Endothelial cell (in vitro differentiated cells): Measurements from ENCODE around the gene WDR44. TPM values are rescaled to one million over a fixed set of nuclear protein-coding genes. Genes with fewer than 3 reads are reported as not detected.
"Not testable (repeated sequence)": the region's sequence is repeated elsewhere in the genome, so short reads cannot be mapped to it uniquely, and the experiment has no call there.

Experiments
- DNase-seq: peaks from one replicate; pipeline ENCODE4 v3.0.0; 2021; ENCODE audit warnings: low spot score
- H3K27ac Mint-ChIP-seq: one replicate; pipeline ENCODE4 v1.8.0; 2021; ENCODE audit warnings: mixed read lengths, inconsistent platforms; ENCODE audit not compliant: unreplicated experiment
- H3K27me3 Mint-ChIP-seq: one replicate; pipeline ENCODE4 v1.8.0; 2021; ENCODE audit warnings: mild to moderate bottlenecking, moderate library complexity, mixed read lengths, inconsistent platforms; ENCODE audit not compliant: unreplicated experiment
- H3K36me3 Mint-ChIP-seq: one replicate; pipeline ENCODE4 v1.8.0; 2021; ENCODE audit warnings: mild to moderate bottlenecking, low read depth, mixed read lengths, inconsistent platforms; ENCODE audit not compliant: unreplicated experiment
- H3K4me1 Mint-ChIP-seq: one replicate; pipeline ENCODE4 v1.8.0; 2021; ENCODE audit warnings: mild to moderate bottlenecking, mixed read lengths, inconsistent platforms; ENCODE audit not compliant: unreplicated experiment
- H3K4me3 Mint-ChIP-seq: one replicate; pipeline ENCODE4 v1.8.0; 2021; ENCODE audit warnings: mild to moderate bottlenecking, mixed read lengths, inconsistent platforms; ENCODE audit not compliant: unreplicated experiment
- H3K9me3 Mint-ChIP-seq: one replicate; pipeline ENCODE4 v1.8.0; 2021; ENCODE audit warnings: mixed read lengths, inconsistent platforms; ENCODE audit not compliant: unreplicated experiment
- CTCF ChIP-seq: fragments of 200-600 bp; sonication (generic); IDR thresholded peaks from one replicate; pipeline ENCODE4 v1.5.0; 2021; ENCODE audit warnings: antibody characterized with exemption; ENCODE audit not compliant: unreplicated experiment
- long read RNA-seq: library from polyadenylated mRNA; unstranded; transcript quantifications from one replicate; pipeline ENCODE4 v2.0.0, GENCODE V29; 2020; ENCODE audit not compliant: unreplicated experiment
- total RNA-seq: library from RNA; stranded (reverse); fragmentation: NEBNext Ultra II Directional; extraction: Animal tissue kit (Norgen Biotek cat#: 25700); gene quantifications from one replicate; pipeline ENCODE4 v1.2.1, GENCODE V29; 2021; ENCODE audit not compliant: unreplicated experiment

WDR44 gene
- total RNA-seq: 14.7 TPM
- long read RNA-seq, partial matches to known transcripts: 0 of 1 reads
- long read RNA-seq, other reads (novel, unspliced or antisense): 1 of 1 reads

GRCh38 chrX:118345464-118346257, at the start of gene WDR44:
TSS of gene WDR44 (plus strand) at chrX:118346106. CDS start at chrX:118346504, 398 bp downstream.
- no peaks in the 10 kb centered on the region for H3K9me3 Mint-ChIP-seq
- H3K4me1 Mint-ChIP-seq: peaks cover 13% of the 10 kb centered on the region

DNA sequence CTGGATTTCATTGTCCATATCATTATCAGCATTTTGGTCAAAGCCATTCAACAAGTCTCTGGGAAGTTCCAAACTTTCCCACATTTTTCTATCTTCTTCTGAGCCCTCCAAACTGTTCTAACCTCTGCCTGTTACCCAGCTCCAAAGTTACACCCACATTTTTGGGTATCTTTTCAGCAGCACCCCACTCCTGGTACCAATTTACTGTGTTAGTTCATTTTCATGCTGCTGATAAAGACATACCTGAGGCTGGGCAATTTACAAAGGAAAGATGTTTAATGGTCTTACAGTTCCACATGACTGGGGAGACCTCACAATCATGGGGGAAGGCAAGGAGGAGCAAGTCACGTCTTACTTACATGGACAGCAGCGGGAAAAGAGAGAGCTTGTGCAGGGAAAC, 40.1 kb upstream of the WDR44 start:
- H3K4me1 Mint-ChIP-seq, H3K27me3 Mint-ChIP-seq, DNase-seq, H3K4me3 Mint-ChIP-seq, H3K36me3 Mint-ChIP-seq, H3K27ac Mint-ChIP-seq, H3K9me3 Mint-ChIP-seq: not testable (repeated sequence)

More at GRCh38 chrX:118345464-118346257, at the start of gene WDR44:
- Mint-ChIP-seq H3K4me3 (peak within 1 kb of the TSS; percentile 95), H3K36me3 (no peaks in the 10 kb centered on the region), H3K27ac (peak within 1 kb of the TSS; percentile 72), H3K27me3 (no peaks in the 10 kb centered on the region)
- no peak for TF ChIP-seq CTCF
- peak; percentile 87 for DNase-seq

DNA sequence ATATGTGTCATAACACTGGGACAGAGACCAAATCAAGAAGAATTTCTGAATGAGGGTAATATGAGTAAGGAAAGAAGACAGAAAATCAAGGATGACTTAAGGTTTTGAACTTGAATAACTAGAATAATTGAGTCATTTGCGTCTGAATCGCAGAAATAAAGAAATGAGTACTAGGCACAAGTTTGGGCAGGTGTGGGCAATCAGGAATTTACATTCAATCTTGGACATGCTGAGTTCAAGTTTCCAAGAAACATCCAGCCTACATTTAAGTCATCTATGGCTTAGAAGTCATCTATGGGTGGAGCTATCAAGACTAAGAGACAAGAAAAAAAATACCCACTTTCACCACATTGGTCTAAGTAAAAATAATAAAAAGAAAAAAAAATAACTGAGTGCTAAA, 30.4 kb upstream of the WDR44 start:
- Mint-ChIP-seq H3K4me1 (no peaks in the 10 kb centered on the region), H3K36me3 (no peaks in the 10 kb centered on the region), H3K27me3 (no peaks in the 10 kb centered on the region), H3K9me3 (no peaks in the 10 kb centered on the region), H3K4me3 (no peak overlapping the region), H3K27ac (no peak overlapping the region)
- no peak for TF ChIP-seq CTCF
- no peak for DNase-seq

GRCh38 chrX:118324588-118324987, 21.3 kb upstream of the WDR44 start:
- DNase-seq: no peak
- Mint-ChIP-seq H3K27me3 (peaks cover 2% of the 10 kb centered on the region), H3K4me3 (no peak overlapping the region), H3K27ac (no peak overlapping the region), H3K4me1 (peaks cover 8% of the 10 kb centered on the region), H3K9me3 (no peaks in the 10 kb centered on the region), H3K36me3 (no peaks in the 10 kb centered on the region)
- TF ChIP-seq CTCF: no peak

- DNase-seq: no peak
- Mint-ChIP-seq H3K4me3 (no peak overlapping the region), H3K9me3 (no peaks in the 10 kb centered on the region), H3K27me3 (peaks cover 2% of the 10 kb centered on the region), H3K36me3 (no peaks in the 10 kb centered on the region), H3K4me1 (peaks cover 10% of the 10 kb centered on the region), H3K27ac (no peak overlapping the region)
- TF ChIP-seq CTCF: no peak
Measured at GRCh38 chrX:118325453-118325852, 20.5 kb upstream of the WDR44 start.
